Adipocyte (in vitro differentiated cells): Measurements from ENCODE around the gene FCHO1.

Experiments used
- DNase-seq: peaks from one replicate; pipeline ENCODE4 v3.0.0-alpha.2; 2015; ENCODE audit warnings: low read depth
- H3K27me3 ChIP-seq: replicated peaks from 2 replicates; pipeline ENCODE4 v1.7.0; 2013; ENCODE audit warnings: mild to moderate bottlenecking, low read length, moderate library complexity; ENCODE audit not compliant: control insufficient read depth, insufficient read depth
- H3K36me3 ChIP-seq: 2 replicates; pipeline ENCODE4 v1.7.0; 2013; ENCODE audit warnings: low read length, mild to moderate bottlenecking, moderate library complexity; ENCODE audit not compliant: control insufficient read depth, insufficient read depth, severe bottlenecking
- H3K4me1 ChIP-seq: 2 replicates; pipeline ENCODE4 v1.7.0; 2013; ENCODE audit warnings: mild to moderate bottlenecking, low read length, moderate library complexity; ENCODE audit not compliant: control insufficient read depth, insufficient read depth
- H3K4me3 ChIP-seq: 2 replicates; pipeline ENCODE4 v1.7.0; 2013; ENCODE audit warnings: mild to moderate bottlenecking, low read length, moderate library complexity
- H3K9ac ChIP-seq: 2 replicates; pipeline ENCODE4 v1.7.0; 2013; ENCODE audit warnings: mild to moderate bottlenecking, low read length, moderate library complexity
- H3K9me3 ChIP-seq: 2 replicates; pipeline ENCODE4 v1.7.0; 2013; ENCODE audit warnings: mild to moderate bottlenecking, low read length, moderate library complexity; ENCODE audit not compliant: control insufficient read depth

Gene FCHO1

GRCh38 chr19:17754634-17755442 lies 3.6 kb downstream of the FCHO1 start:
- Histone ChIP-seq H3K4me1 (no peaks in the 10 kb centered on the region), H3K27me3 (no peaks in the 10 kb centered on the region), H3K4me3 (no peak overlapping the region), H3K9ac (no peak overlapping the region), H3K9me3 (no peaks in the 10 kb centered on the region), H3K36me3 (no peaks in the 10 kb centered on the region)
- DNase-seq, result no peak

GRCh38 chr19:17755443-17755890 lies 4.2 kb downstream of the FCHO1 start:
- Histone ChIP-seq H3K36me3 (no peaks in the 10 kb centered on the region), H3K27me3 (no peaks in the 10 kb centered on the region), H3K9me3 (no peaks in the 10 kb centered on the region), H3K9ac (no peak overlapping the region), H3K4me1 (no peaks in the 10 kb centered on the region), H3K4me3 (no peak overlapping the region)
- no peak for DNase-seq

- Histone ChIP-seq H3K36me3 (no peaks in the 10 kb centered on the region), H3K4me3 (no peak overlapping the region)
Observed at GRCh38 chr19:17755977-17756670, 4.8 kb downstream of the FCHO1 start.

GRCh38 chr19:17757125-17757524 lies 5.8 kb downstream of the FCHO1 start:
- no peaks in the 10 kb centered on the region for H3K4me1 ChIP-seq

More at GRCh38 chr19:17755977-17756670, 4.8 kb downstream of the FCHO1 start:
- no peaks in the 10 kb centered on the region for H3K27me3 ChIP-seq
- no peak for DNase-seq
- no peak overlapping the region for H3K9ac ChIP-seq
- H3K9me3 ChIP-seq, result no peaks in the 10 kb centered on the region
- H3K4me1 ChIP-seq, result no peaks in the 10 kb centered on the region

GRCh38 chr19:17758515-17758914 lies 7.2 kb downstream of the FCHO1 start:
- H3K4me3 ChIP-seq, result no peak overlapping the region
- H3K36me3 ChIP-seq, result no peaks in the 10 kb centered on the region
- H3K27me3 ChIP-seq, result no peaks in the 10 kb centered on the region
- no peak overlapping the region for H3K9ac ChIP-seq
- no peaks in the 10 kb centered on the region for H3K9me3 ChIP-seq
- DNase-seq, result no peak
- H3K4me1 ChIP-seq, result no peaks in the 10 kb centered on the region

More at GRCh38 chr19:17757125-17757524, 5.8 kb downstream of the FCHO1 start:
- peak; percentile 64 for DNase-seq
- H3K36me3 ChIP-seq, result no peaks in the 10 kb centered on the region
- H3K9ac ChIP-seq, result no peak overlapping the region
- no peak overlapping the region for H3K4me3 ChIP-seq
- H3K9me3 ChIP-seq, result no peaks in the 10 kb centered on the region
- H3K27me3 ChIP-seq, result no peaks in the 10 kb centered on the region

- H3K9ac ChIP-seq, result no peak overlapping the region
- no peaks in the 10 kb centered on the region for H3K36me3 ChIP-seq
- no peaks in the 10 kb centered on the region for H3K9me3 ChIP-seq
- peaks cover under 1% of the 10 kb centered on the region for H3K4me1 ChIP-seq
- no peak overlapping the region for H3K4me3 ChIP-seq
- H3K27me3 ChIP-seq, result no peaks in the 10 kb centered on the region
- DNase-seq, result no peak
Observed at GRCh38 chr19:17761148-17761547, 9.9 kb downstream of the FCHO1 start.

GRCh38 chr19:17762505-17763229 lies 11.4 kb downstream of the FCHO1 start:
- Histone ChIP-seq H3K9ac (no peak overlapping the region), H3K9me3 (no peaks in the 10 kb centered on the region), H3K4me3 (no peak overlapping the region), H3K27me3 (no peaks in the 10 kb centered on the region), H3K36me3 (no peaks in the 10 kb centered on the region), H3K4me1 (peaks cover 5% of the 10 kb centered on the region)
- peak; percentile 60 for DNase-seq

- Histone ChIP-seq H3K9ac (no peak overlapping the region), H3K4me1 (peaks cover 5% of the 10 kb centered on the region), H3K27me3 (no peaks in the 10 kb centered on the region), H3K4me3 (no peak overlapping the region), H3K9me3 (no peaks in the 10 kb centered on the region), H3K36me3 (no peaks in the 10 kb centered on the region)
- DNase-seq, result no peak
Observed at GRCh38 chr19:17764348-17764747, 13.1 kb downstream of the FCHO1 start.

- Histone ChIP-seq H3K4me1 (peaks cover 5% of the 10 kb centered on the region), H3K9ac (no peak overlapping the region), H3K27me3 (no peaks in the 10 kb centered on the region), H3K4me3 (no peak overlapping the region), H3K9me3 (no peaks in the 10 kb centered on the region), H3K36me3 (no peaks in the 10 kb centered on the region)
- no peak for DNase-seq
Observed at GRCh38 chr19:17765069-17765618, 13.9 kb downstream of the FCHO1 start.

- H3K9me3 ChIP-seq, result no peaks in the 10 kb centered on the region
- peak overlapping the region; percentile 66 for H3K4me3 ChIP-seq
Observed at GRCh38 chr19:17766543-17767131, 15.4 kb downstream of the FCHO1 start.

More at GRCh38 chr19:17766543-17767131, 15.4 kb downstream of the FCHO1 start:
- Histone ChIP-seq H3K27me3 (no peaks in the 10 kb centered on the region), H3K36me3 (no peaks in the 10 kb centered on the region), H3K4me1 (peaks cover 5% of the 10 kb centered on the region), H3K9ac (peak overlapping the region; percentile 37)
- DNase-seq, result peak; percentile 79
